GM12891 (cell line): ENCODE results near the gene ACAT2.
"Not testable (repeated sequence)": the region's sequence is repeated elsewhere in the genome, so short reads cannot be mapped to it uniquely, and the experiment has no call there.

Experiments
- PAX5 ChIP-seq: IDR thresholded peaks from 2 replicates; pipeline ENCODE4 v1.6.1; 2011; ENCODE audit warnings: low read length, moderate library complexity, mild to moderate bottlenecking; ENCODE audit not compliant: insufficient read depth, severe bottlenecking
- POLR2A ChIP-seq: IDR thresholded peaks from 2 replicates; pipeline ENCODE4 v1.6.1; 2011; ENCODE audit warnings: low read depth, low read length, control low read depth
- POLR2AphosphoS5 ChIP-seq: IDR thresholded peaks from 2 replicates; pipeline ENCODE4 v1.6.1; 2011; ENCODE audit warnings: low read depth, low read length, control low read depth
- SPI1 ChIP-seq: IDR thresholded peaks from 2 replicates; pipeline ENCODE4 v1.6.1; 2011; ENCODE audit warnings: low read depth, low read length, control low read depth

DNA sequence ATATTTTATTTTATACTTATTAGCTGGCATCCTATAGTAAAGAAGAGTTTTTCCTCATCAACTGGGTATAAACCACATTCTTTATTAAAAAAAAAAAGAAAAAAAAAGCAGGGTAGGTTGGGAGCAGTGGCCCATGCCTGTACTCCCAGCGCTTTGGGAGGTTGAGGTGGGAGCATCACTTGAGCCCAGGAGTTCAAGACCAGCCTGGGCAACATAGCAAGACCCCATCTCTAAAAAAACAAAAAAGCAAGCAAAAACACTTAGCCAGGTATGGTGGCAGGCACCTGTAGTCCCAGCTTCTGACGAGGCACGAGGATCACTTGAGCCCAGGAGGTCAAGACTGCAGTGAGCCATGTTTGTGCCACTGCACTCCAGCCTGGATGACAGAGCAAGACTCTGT, 39.9 kb upstream of the ACAT2 start:
- not testable (repeated sequence) for TF ChIP-seq POLR2A, POLR2AphosphoS5, SPI1, PAX5
